Retina (tissue), 1 donor: ENCODE measurements around the gene MAML2.

Experiments
- DNase-seq: peaks from one replicate; pipeline ENCODE4 v3.0.0-alpha.2; 2016

Gene MAML2

GRCh38 chr11:96342961-96343711 is at the start of gene MAML2:
MAML2 (minus strand) TSS chr11:96343195; CDS start chr11:96341895, 1,300 bp downstream.
- DNase-seq = peak; percentile 88

- DNase-seq = no peak
Measured at GRCh38 chr11:96391698-96392307, 48.8 kb upstream of the MAML2 start.

GRCh38 chr11:96390488-96390792 is 47.4 kb upstream of the MAML2 start:
- no peak for DNase-seq

GRCh38 chr11:96389720-96390487 is 46.9 kb upstream of the MAML2 start, which contains the start of the genes CCDC82 and JRKL:
CCDC82 (minus strand) TSS chr11:96389912; CDS start chr11:96384747, 5,165 bp downstream.
JRKL (plus strand) TSS chr11:96390013; CDS start chr11:96390650, 637 bp downstream.
- peak; percentile 98 for DNase-seq

- no peak for DNase-seq
Measured at GRCh38 chr11:96388891-96389719, 46.1 kb upstream of the MAML2 start.

GRCh38 chr11:96385187-96385586 is 42.2 kb upstream of the MAML2 start:
- DNase-seq = no peak

- no peak for DNase-seq
Measured at GRCh38 chr11:96384156-96384555, 41.2 kb upstream of the MAML2 start.

GRCh38 chr11:96376796-96377195 is 33.8 kb upstream of the MAML2 start:
- DNase-seq = no peak

- no peak for DNase-seq
Measured at GRCh38 chr11:96373826-96374225, 30.8 kb upstream of the MAML2 start.

- DNase-seq = no peak
Measured at GRCh38 chr11:96367342-96367741, 24.3 kb upstream of the MAML2 start.

GRCh38 chr11:96366024-96366423 is 23.0 kb upstream of the MAML2 start:
- DNase-seq = no peak

GRCh38 chr11:96365493-96365892 is 22.5 kb upstream of the MAML2 start:
- DNase-seq = no peak

GRCh38 chr11:96361778-96362177 is 18.8 kb upstream of the MAML2 start:
- DNase-seq = no peak

- DNase-seq = no peak
Measured at GRCh38 chr11:96358321-96358720, 15.3 kb upstream of the MAML2 start.

GRCh38 chr11:96357794-96358193 is 14.8 kb upstream of the MAML2 start:
- DNase-seq = no peak

GRCh38 chr11:96356848-96357247 is 13.9 kb upstream of the MAML2 start:
- DNase-seq = no peak

- DNase-seq = peak; percentile 55
Measured at GRCh38 chr11:96342014-96342960, 708 bp downstream of the MAML2 start.

GRCh38 chr11:96341211-96342013 is 1.6 kb downstream of the MAML2 start:
- no peak for DNase-seq

- no peak for DNase-seq
Measured at GRCh38 chr11:96340555-96340885, 2.5 kb downstream of the MAML2 start.

- no peak for DNase-seq
Measured at GRCh38 chr11:96339706-96340554, 3.1 kb downstream of the MAML2 start.
